Stimulated activated CD4-positive, alpha-beta T cell treated with anti-CD3 and anti-CD28 coated beads, Interleukin-1b, Interleukin-23, amount 100 ng/mL, for 1 hour (primary cell): ENCODE measurements around the gene MYO1G.
"Not testable (repeated sequence)": the region's sequence is repeated elsewhere in the genome, so short reads cannot be mapped to it uniquely, and the experiment has no call there.

Source experiments
- DNase-seq, 2 donors: peaks; one replicate each; pipeline ENCODE4 v3.0.0-alpha.2; 2020; ENCODE audit warnings: low read depth in 2 of 2

Gene MYO1G

GRCh38 chr7:44999245-45000092, 20.7 kb upstream of the MYO1G start:
- DNase-seq = peak; percentile 97 to 99

DNA sequence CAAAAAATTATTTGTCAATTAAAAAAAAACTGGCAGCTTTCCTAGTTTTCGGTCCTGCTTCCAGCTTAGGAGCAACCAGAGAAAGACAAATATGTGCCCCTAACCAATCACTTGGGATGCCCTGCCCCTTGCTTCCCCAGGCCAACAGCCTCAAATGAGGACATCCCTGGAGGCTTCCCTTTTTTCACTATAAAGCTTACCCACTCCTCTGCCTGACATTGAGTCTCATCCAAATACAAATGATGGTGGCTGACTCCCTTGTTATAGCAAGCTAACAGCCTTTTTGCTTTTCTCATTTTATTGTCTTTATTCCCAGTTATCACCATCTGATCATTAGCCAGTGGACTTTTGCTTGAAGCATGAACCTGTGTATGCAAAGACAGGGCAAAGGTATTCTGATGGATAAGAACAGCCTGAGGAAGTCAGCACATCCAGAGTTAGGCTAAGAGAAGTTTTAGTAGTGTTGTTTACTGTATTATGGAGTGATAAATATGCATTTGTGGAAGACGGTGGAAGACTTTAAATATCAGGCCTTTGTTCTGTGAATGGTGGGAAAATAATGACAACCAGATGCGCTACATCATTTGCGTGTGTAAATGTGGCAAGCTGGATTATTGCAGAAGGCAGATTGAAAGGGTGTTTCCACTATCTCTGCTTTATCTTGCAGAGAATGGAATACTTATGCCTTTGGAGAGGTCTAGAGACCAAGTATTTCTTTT, 19.5 kb upstream of the MYO1G start:
- DNase-seq = no peak

- no peak for DNase-seq
These were observed 17.0 kb upstream of the MYO1G start for GRCh38 chr7:44995555-44996493.

- no peak for DNase-seq
These were observed 16.2 kb upstream of the MYO1G start for GRCh38 chr7:44994877-44995554.

DNA sequence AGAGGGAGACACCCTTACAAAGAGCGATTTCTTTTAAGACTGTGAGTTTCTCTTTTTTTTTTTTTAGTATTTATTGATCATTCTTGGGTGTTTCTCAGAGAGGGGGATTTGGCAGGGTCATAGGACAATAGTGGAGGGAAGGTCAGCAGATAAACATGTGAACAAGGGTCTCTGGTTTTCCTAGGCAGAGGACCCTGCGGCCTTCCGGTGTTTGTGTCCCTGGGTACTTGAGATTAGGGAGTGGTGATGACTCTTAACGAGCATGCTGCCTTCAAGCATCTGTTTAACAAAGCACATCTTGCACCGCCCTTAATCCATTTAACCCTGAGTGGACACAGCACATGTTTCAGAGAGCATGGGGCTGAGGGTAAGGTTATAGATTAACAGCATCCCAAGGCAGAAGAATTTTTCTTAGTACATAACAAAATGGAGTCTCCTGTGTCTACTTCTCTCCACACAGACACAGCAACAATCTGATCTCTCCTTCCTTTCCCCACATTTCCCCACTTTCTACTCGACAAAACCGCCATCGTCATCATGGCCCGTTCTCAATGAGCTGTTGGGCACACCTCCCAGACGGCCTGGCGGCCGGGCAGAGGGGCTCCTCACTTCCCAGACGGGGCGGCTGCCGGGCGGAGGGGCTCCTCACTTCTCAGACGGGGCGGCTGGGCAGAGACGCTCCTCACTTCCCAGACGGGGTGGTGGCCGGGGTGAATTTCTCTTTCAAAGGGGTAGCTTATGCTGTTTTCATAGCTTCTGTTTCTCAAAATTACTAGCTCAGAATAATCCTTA, 13.4 kb upstream of the MYO1G start:
- DNase-seq = not testable (repeated sequence)

DNA sequence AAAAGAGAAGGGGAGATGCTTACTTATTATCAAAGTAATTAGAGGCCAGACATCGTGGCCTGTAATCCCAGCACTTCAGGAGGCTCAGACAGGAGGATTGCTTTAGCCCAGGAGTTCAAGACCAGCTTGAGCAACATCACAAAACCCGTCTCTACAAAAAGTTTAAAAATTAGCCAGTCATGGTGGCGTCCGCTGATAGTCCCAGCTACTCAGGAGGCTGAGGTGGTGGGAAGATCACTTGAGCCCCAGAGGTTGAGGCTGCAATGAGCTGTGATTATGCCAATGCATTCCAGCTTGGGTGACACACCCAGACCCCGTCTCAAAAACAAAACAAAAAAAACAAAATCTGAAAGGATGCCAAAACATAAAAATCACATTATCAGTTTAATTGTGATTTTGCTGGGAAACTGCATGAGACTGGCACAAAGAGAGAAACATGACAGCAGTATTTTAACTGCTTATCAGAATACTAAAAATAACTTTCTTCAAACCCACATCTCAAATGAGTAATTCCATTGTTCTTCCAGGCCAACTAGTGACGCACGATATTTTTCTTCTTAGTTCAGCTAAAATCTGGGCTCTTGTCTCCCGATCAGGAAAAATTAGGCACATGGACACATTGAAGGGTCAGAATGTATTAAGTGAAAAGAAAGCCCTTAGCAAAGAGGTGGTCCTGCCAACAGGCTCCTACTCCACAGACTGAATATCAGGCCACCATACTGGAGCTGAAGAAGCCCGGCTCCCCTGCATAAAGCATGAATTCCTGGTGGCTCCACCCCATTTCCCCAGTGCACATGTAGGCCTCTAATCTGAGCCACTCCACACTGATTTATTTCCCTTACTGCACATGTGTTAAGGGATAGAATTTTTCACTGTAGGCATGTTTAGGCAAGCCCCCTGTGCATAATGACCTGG, 11.6 kb upstream of the MYO1G start:
- DNase-seq = no peak

GRCh38 chr7:44989132-44989531, 10.3 kb upstream of the MYO1G start:
- no peak for DNase-seq

DNA sequence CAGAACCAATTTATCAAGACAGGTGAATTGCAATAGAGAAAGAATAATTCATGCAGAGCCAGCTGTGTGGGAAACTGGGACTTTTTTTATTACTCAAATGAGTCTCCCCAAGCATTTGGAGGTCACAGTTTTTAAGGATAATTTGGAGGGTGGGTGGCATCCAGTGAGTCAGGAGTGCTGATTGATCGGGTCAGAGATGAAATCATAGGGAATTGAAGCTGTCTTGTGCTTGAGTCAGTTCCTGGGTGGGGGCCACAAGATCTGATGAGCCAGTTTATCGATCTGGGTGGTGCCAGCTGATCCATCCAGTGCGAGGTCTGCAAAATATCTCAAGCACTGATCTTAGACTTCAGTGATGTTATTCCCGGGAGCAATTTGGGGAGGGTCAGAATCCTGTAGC, 9.9 kb upstream of the MYO1G start:
- no peak for DNase-seq

DNA sequence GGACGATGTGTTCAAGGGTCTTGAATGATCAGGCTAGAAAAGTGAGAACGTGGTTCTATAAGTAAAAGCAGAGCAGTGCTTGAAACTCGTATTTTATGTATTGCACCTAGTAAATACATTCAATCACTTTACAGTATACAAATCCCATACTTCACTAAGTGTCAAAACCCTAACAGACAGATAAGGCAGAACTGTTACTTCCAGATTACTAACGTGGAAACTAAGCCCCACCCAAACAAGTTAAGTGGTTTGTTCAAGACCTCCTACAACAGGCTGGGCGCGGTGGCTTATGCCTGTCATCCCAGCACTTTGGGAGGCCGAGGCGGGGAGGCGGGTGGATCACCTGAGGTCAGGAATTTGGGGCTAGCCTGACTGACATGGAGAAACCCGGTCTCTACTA, 9.2 kb upstream of the MYO1G start:
- DNase-seq = no peak

- DNase-seq = no peak
These were observed 8.6 kb upstream of the MYO1G start for GRCh38 chr7:44987457-44987856.

GRCh38 chr7:44986218-44987053, 7.6 kb upstream of the MYO1G start:
- peak; percentile 79 to 95 for DNase-seq

DNA sequence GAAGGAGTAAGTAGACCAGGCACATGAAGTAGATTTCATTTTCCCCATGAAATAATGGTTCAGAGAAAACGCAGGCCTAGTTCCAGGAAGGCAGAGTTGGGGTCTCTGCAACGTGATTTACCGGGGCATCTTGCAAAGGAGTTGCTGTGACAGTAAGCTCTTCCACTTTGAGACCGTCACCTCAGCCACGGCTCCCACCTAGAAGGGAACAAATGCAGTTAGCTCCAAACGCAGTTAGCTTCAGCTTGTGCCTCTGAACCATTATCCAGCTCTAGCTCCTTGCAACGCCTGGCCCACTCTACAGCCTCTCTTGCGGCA, 7.0 kb upstream of the MYO1G start:
- no peak for DNase-seq

GRCh38 chr7:44985033-44985695, 6.3 kb upstream of the MYO1G start:
- DNase-seq = no peak

- no peak for DNase-seq
These were observed 5.6 kb upstream of the MYO1G start for GRCh38 chr7:44984478-44984758.

- no peak for DNase-seq
These were observed 5.1 kb upstream of the MYO1G start for GRCh38 chr7:44983742-44984477.

DNA sequence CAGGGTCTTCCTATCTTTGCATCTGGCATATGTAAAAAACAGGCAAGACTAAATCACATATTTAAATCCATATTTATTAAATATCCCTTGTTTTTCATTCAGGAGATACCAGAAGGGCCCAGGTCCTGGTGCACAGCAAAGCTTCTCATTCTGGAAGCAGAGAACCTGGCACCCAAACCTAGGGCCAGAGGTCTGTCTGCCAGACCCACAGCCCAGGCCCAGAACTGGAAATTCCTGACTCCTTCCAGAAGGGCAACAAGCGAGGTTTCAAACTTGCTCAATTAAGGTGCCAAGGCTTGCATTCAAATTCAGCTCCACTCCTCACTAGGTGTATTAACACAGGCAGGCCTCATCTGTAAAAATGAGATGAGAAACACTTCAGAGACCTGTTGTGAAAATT, 4.2 kb upstream of the MYO1G start:
- DNase-seq = no peak

DNA sequence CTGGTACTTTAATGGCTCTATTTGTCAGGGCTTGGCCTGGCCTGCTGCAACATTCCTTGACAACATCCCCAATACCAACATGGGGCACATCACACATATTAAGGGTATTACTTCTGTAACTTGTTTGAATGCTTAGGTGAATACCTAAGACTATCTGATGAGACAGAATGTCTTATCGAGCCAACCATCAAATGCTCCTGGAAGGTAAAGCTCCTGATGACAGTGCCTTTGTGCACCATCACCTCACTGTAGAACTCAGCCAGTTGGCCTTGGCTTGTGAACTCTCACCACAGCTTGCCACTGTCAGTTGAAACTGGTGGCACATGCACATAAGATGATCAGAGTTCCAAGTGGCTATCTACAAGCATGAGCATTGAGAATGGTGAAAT, 3.7 kb upstream of the MYO1G start:
- DNase-seq = no peak
